GM12878 (cell line): ENCODE measurements around the gene ERCC1. TPM values are rescaled to one million over a fixed set of nuclear protein-coding genes. Genes with fewer than 3 reads are reported as not detected.

Experiments used
- ATAC-seq: fragments of 200-7000 bp; cut with Tn5 transposase; 3 replicates; pipeline ENCODE4 v1.9.1; 2020; ENCODE audit warnings: mild to moderate bottlenecking, moderate library complexity
- BruUV-seq: library from RNA; stranded (reverse); fragments of 400-500 nt; replicated peaks from 2 replicates; lab custom pipeline; 2021; lab: Mats Ljungman, UMichigan
- CTCF ChIA-PET: fragments of 300-600 bp; sonication (Branson Sonifier 250); formaldehyde crosslinking; extraction: SDS; loops from one replicate; lab custom pipeline; 2021; ENCODE audit warnings: inconsistent platforms; lab: Yijun Ruan, JAX
- POLR2A ChIA-PET: fragments of 350-600 bp; formaldehyde crosslinking; extraction: SDS; loops from one replicate; lab custom pipeline; 2021; ENCODE audit warnings: inconsistent platforms; lab: Charles Lee
- RAD21 ChIA-PET: fragments of 300-600 bp; sonication (Branson Sonifier 250); formaldehyde crosslinking; loops from one replicate; lab custom pipeline; 2023; ENCODE audit warnings: antibody characterized with exemption; ENCODE audit not compliant: unreplicated experiment; lab: Charles Lee
- SMC1A ChIA-PET: fragments of 300-600 bp; sonication (Branson Sonifier 250); formaldehyde crosslinking; loops from one replicate; lab custom pipeline; 2023; ENCODE audit not compliant: unreplicated experiment, uncharacterized antibody; lab: Charles Lee
- DNase-seq: peaks from one replicate; pipeline ENCODE4 v3.0.0-alpha.2; 2011; ENCODE audit warnings: low read depth, low spot score
- FAIRE-seq: peaks from 3 replicates; lab custom pipeline; 2011; peaks lifted over from hg19 to GRCh38; lab: Jason Lieb, UNC
- H2AFZ ChIP-seq: 2 replicates; pipeline ENCODE4 v1.6.0; 2011; ENCODE audit warnings: low read depth, low read length, control low read depth; ENCODE audit not compliant: control insufficient read depth
- H3K27ac ChIP-seq: 2 replicates; pipeline ENCODE4 v1.5.1; 2011; ENCODE audit warnings: control low read depth; ENCODE audit not compliant: control insufficient read depth, insufficient read depth
- H3K27me3 ChIP-seq, 2 experiments: replicated peaks in 1 of 2; 2 replicates each; pipeline versions ENCODE4 v1.6.0 to v1.6.1; 2011; ENCODE audit warnings: low read length in 1 of 2; ENCODE audit not compliant: control insufficient read depth in 2 of 2, insufficient read depth in 2 of 2
- H3K36me3 ChIP-seq, 2 experiments: 2 replicates each; pipeline ENCODE4 v1.5.1; 2011; ENCODE audit warnings: low read length in 1 of 2; ENCODE audit not compliant: control insufficient read depth in 2 of 2, insufficient read depth in 2 of 2
- H3K4me1 ChIP-seq: 2 replicates; pipeline ENCODE4 v1.6.1; 2011; ENCODE audit warnings: mild to moderate bottlenecking, low read length, moderate library complexity, mixed read lengths; ENCODE audit not compliant: control insufficient read depth, insufficient read depth
- H3K4me2 ChIP-seq: 2 replicates; pipeline ENCODE4 v1.6.0; 2011; ENCODE audit warnings: control low read depth; ENCODE audit not compliant: control insufficient read depth, insufficient read depth
- H3K4me3 ChIP-seq: fragments of 200-600 bp; sonication (generic); 2 replicates; pipeline ENCODE4 v1.5.1; 2016
- H3K79me2 ChIP-seq: 2 replicates; pipeline ENCODE4 v1.6.0; 2011; ENCODE audit warnings: low read length; ENCODE audit not compliant: control insufficient read depth, insufficient read depth
- H3K9ac ChIP-seq: 2 replicates; pipeline ENCODE4 v1.8.0; 2011; ENCODE audit warnings: low read length, control low read depth, mixed read lengths; ENCODE audit not compliant: control insufficient read depth, insufficient read depth
- H3K9me3 ChIP-seq: replicated peaks from 3 replicates; pipeline ENCODE4 v1.5.1; 2011; ENCODE audit warnings: mild to moderate bottlenecking, low read length; ENCODE audit not compliant: control insufficient read depth, insufficient read depth
- H4K20me1 ChIP-seq: 2 replicates; pipeline ENCODE4 v1.6.0; 2011; ENCODE audit not compliant: control insufficient read depth, insufficient read depth
- ATF7 ChIP-seq: fragments of 450-650 bp; IDR thresholded peaks from 2 replicates; pipeline ENCODE4 v1.6.1; 2016; ENCODE audit warnings: low read depth, mild to moderate bottlenecking
- BCLAF1 ChIP-seq: fragments of 450-650 bp; IDR thresholded peaks from 2 replicates; pipeline ENCODE4 v1.6.1; 2017; ENCODE audit warnings: antibody characterized with exemption, mild to moderate bottlenecking, moderate library complexity
- BMI1 ChIP-seq: fragments of 450-650 bp; IDR thresholded peaks from 2 replicates; pipeline ENCODE4 v1.6.1; 2016; ENCODE audit warnings: mild to moderate bottlenecking, moderate library complexity, borderline replicate concordance
- CTCF ChIP-seq, 3 experiments: IDR thresholded peaks in 2 of 3; conservative IDR thresholded peaks in 1 of 3; 2 replicates each; pipeline ENCODE4 v1.5.1; 2011; ENCODE audit warnings: low read depth in 3 of 3, low read length in 3 of 3, mild to moderate bottlenecking in 3 of 3, control low read depth in 2 of 3, moderate library complexity in 2 of 3, inconsistent platforms in 1 of 3, mixed read lengths in 1 of 3; ENCODE audit not compliant: control insufficient read depth in 2 of 3, insufficient read depth in 1 of 3; ENCODE audit errors: extremely low read depth in 1 of 3
- RAD51 ChIP-seq: fragments of 450-650 bp; IDR thresholded peaks from 2 replicates; pipeline ENCODE4 v1.6.1; 2016; ENCODE audit warnings: moderate library complexity, mild to moderate bottlenecking, inconsistent platforms
- SKIL ChIP-seq: fragments of 450-650 bp; IDR thresholded peaks from 2 replicates; pipeline ENCODE4 v1.6.1; 2017; ENCODE audit warnings: mild to moderate bottlenecking, low read depth, inconsistent platforms; ENCODE audit not compliant: poor library complexity, severe bottlenecking
- TCF3 ChIP-seq: IDR thresholded peaks from 2 replicates; pipeline ENCODE4 v1.6.1; 2012; ENCODE audit warnings: low read depth, mild to moderate bottlenecking, low read length, borderline replicate concordance; ENCODE audit not compliant: insufficient read depth
- USF2 ChIP-seq: IDR thresholded peaks from 2 replicates; pipeline ENCODE4 v1.6.1; 2011; ENCODE audit warnings: low read depth, low read length, improper control_type of control experiment, borderline replicate concordance
- ZNF384 ChIP-seq: IDR thresholded peaks from 2 replicates; pipeline ENCODE4 v1.6.1; 2012; ENCODE audit warnings: low read depth, mild to moderate bottlenecking, low read length, improper control_type of control experiment, borderline replicate concordance
- WGBS: methylation state at CpG from one replicate; pipeline ENCODE4 v1.1.6; 2016; ENCODE audit warnings: low lambda C conversion rate; ENCODE audit not compliant: insufficient replicate concordance, insufficient coverage; ENCODE audit errors: missing lambda C conversion rate; 5-methylcytosine and 5-hydroxymethylcytosine counted together
- in situ Hi-C: fragments of 300-500 bp; cut with MboI; formaldehyde crosslinking; loops from 9 replicates; pipeline ENCODE4 v1.14.3; 2018; ENCODE audit warnings: mixed read lengths
- intact Hi-C: fragments of 100-400 bp; cut with micrococcal nuclease; formaldehyde crosslinking; loops from one replicate; pipeline ENCODE4 v1.14.2; 2022; ENCODE audit not compliant: unreplicated experiment
- polyA plus RNA-seq, 11 experiments: library from polyadenylated mRNA; depleted of rRNA in 4 of 11; unstranded in 6 of 11; stranded (reverse) in 5 of 11; fragments of >200 nt; fragmentation: Nextera tagmentation in 4 of 11; fragmentation: Illumina TruSeq in 1 of 11; extraction: Ambion mirVana in 4 of 11; extraction: Trizol in 1 of 11; gene quantifications; 1 replicate in 1 of 11; 2 replicates in 10 of 11; pipeline versions ENCODE4 v1.2.1 to v1.2.3, GENCODE V29; 2011 to 2016; ENCODE audit warnings: inconsistent platforms in 2 of 11, missing spikeins in 2 of 11, low read depth in 1 of 11
- total RNA-seq, 4 experiments: library from RNA; depleted of rRNA in 3 of 4; stranded (reverse); fragments of >200 nt in 3 of 4; fragmentation: Illumina TruSeq in 1 of 4; extraction: Trizol in 1 of 4; gene quantifications; 2 replicates each; pipeline versions ENCODE4 v1.2.1 to v1.2.3, GENCODE V29; 2013 to 2021

Gene ERCC1
- total and polyA plus RNA-seq, 10 of the 15 experiments (the other 5 are each of a cell fraction or from before 2014, with no cell fraction given), result 14.7 to 104 (median 61.1) TPM

- TF ChIP-seq USF2 (no peak), CTCF (IDR thresholded peaks at IDR 0.05 in 2 of 3, conservative IDR thresholded peaks at IDR 0.05 in 1 of 3; ENCODE audit: control insufficient read depth in 2 of 3, extremely low read depth in 1 of 3, insufficient read depth in 1 of 3, low read depth in 3 of 3, low read length in 3 of 3) (no peak), ZNF384 (no peak), TCF3 (no peak), RAD51 (no peak)
These were observed 32.7 kb upstream of the ERCC1 start (continued) for GRCh38 chr19:45456500-45456815.

- CTCF ChIA-PET, result interaction anchor here (0.6 to 3.5 kb wide), 11 partner anchors 10 to 877 kb away, joined by 3 to 16 read pairs (median 5); partner anchors contain the start of gene FOSB
- H2AFZ ChIP-seq, result peak overlapping the region; percentile 6
- no peak overlapping the region for H3K4me3 ChIP-seq
- peak overlapping the region; percentile 10 for H3K4me2 ChIP-seq
- DNase-seq, result no peak
- H3K9ac ChIP-seq, result 0 out of 2 replicates have a peak overlapping the region, but pooled peaks have one; percentile 2
- peaks cover 33% of the 10 kb centered on the region for H3K4me1 ChIP-seq
- no peaks in the 10 kb centered on the region for H3K9me3 ChIP-seq
- WGBS, result 20% methylated on average over 27 of the region's 27 CpGs
- no peaks in the 10 kb centered on the region for H3K79me2 ChIP-seq
- no peak for FAIRE-seq
- POLR2A ChIA-PET, result interaction anchor here (0.6 to 1.3 kb wide), 6 partner anchors 12 to 35 kb away, joined by 3 to 5 read pairs (median 3); partner anchors contain the start of gene FOSB
- SMC1A ChIA-PET, result interaction anchor here (1.2 to 2.2 kb wide), 3 partner anchors 14 to 23 kb away, joined by 4 to 10 read pairs (median 4); no protein-coding TSS in a partner anchor
- in situ Hi-C loops (loop anchor here (25.0 kb wide), 1 partner anchor 1694 kb away; the partner anchor contains the start of gene SMG9), intact Hi-C loops (no loop called here)
- no peaks in the 10 kb centered on the region for H4K20me1 ChIP-seq
- peak overlapping the region; percentile 33 for H3K27ac ChIP-seq
- RAD21 ChIA-PET, result interaction anchor here (1.0 to 2.9 kb wide), 3 partner anchors 12 to 16 kb away, joined by 4 to 13 read pairs (median 6); partner anchors contain the start of gene FOSB
- no peaks in the 10 kb centered on the region for H3K36me3 ChIP-seq
- BruUV-seq, result no TSS peak
- H3K27me3 ChIP-seq, result no peaks in the 10 kb centered on the region
- ATAC-seq, result peak; percentile 86
- TF ChIP-seq BCLAF1, result no peak
- TF ChIP-seq BMI1, result no peak
- peak; percentile 64 for TF ChIP-seq ATF7
- peak; percentile 40 for TF ChIP-seq SKIL
These were observed 32.2 kb upstream of the ERCC1 start for GRCh38 chr19:45455707-45456499.
